HepG2 (cell line): ENCODE data around the gene SETD1B. TPM values are rescaled to one million over a fixed set of nuclear protein-coding genes. Genes with fewer than 3 reads are reported as not detected.
A peak's percentile ranks its signal among the peaks of the same experiment; 100 is the strongest.

Experiments used
- AGO1 ChIP-seq: fragments of 200-400 bp; formaldehyde crosslinking; IDR thresholded peaks from 2 replicates; pipeline ENCODE4 v1.6.1; 2017; ENCODE audit warnings: mild to moderate bottlenecking, low read depth, low read length, moderate library complexity; ENCODE audit not compliant: poor library complexity, severe bottlenecking
- BRCA1 ChIP-seq: sonication (generic); formaldehyde crosslinking; IDR thresholded peaks from 2 replicates; pipeline ENCODE4 v1.4.0; 2020; ENCODE audit warnings: missing genetic modification reagents
- KDM5B ChIP-seq: sonication (generic); formaldehyde crosslinking; IDR thresholded peaks from 2 replicates; pipeline ENCODE4 v1.4.0; 2020; ENCODE audit warnings: missing genetic modification reagents, mild to moderate bottlenecking, borderline replicate concordance
- KLF16 ChIP-seq, 2 experiments: sonication (generic) in 1 of 2; formaldehyde crosslinking in 1 of 2; IDR thresholded peaks; 2 replicates each; pipeline versions ENCODE4 v1.6.1 to v1.8.0; 2016 to 2023; ENCODE audit warnings: missing genetic modification reagents in 2 of 2, missing compliant biosample characterization in 1 of 2
- MAX ChIP-seq: IDR thresholded peaks from 2 replicates; pipeline ENCODE4 v1.6.1; 2012; ENCODE audit warnings: inconsistent platforms
- NCOA5 ChIP-seq: sonication (generic); formaldehyde crosslinking; IDR thresholded peaks from 2 replicates; pipeline ENCODE4 v1.4.0; 2020; ENCODE audit warnings: missing genetic modification reagents
- NFE2 ChIP-seq: sonication (generic); formaldehyde crosslinking; IDR thresholded peaks from 2 replicates; pipeline ENCODE4 v1.4.0; 2020; ENCODE audit warnings: missing genetic modification reagents
- NR1H2 ChIP-seq: sonication (generic); formaldehyde crosslinking; IDR thresholded peaks from 2 replicates; pipeline ENCODE4 v1.8.1; 2022; ENCODE audit warnings: low read depth, missing genetic modification reagents, borderline replicate concordance
- TGIF2 ChIP-seq: IDR thresholded peaks from 2 replicates; pipeline ENCODE4 v1.6.1; 2016; ENCODE audit warnings: control low read depth, missing compliant biosample characterization
- ZBTB44 ChIP-seq: sonication (generic); formaldehyde crosslinking; IDR thresholded peaks from 2 replicates; pipeline ENCODE4 v1.4.0; 2020; ENCODE audit warnings: missing genetic modification reagents
- ZNF224 ChIP-seq: sonication (generic); formaldehyde crosslinking; IDR thresholded peaks from 2 replicates; pipeline ENCODE4 v1.5.0; 2020; ENCODE audit warnings: mild to moderate bottlenecking, missing genetic modification reagents
- ZNF318 ChIP-seq: sonication (generic); formaldehyde crosslinking; IDR thresholded peaks from 2 replicates; pipeline ENCODE4 v1.4.0; 2020; ENCODE audit warnings: mild to moderate bottlenecking, missing genetic modification reagents
- polyA plus RNA-seq, 8 experiments: library from polyadenylated mRNA; depleted of rRNA in 3 of 8; stranded (reverse) in 7 of 8; unstranded in 1 of 8; fragments of >200 nt; fragmentation: Illumina TruSeq in 4 of 8; extraction: Trizol in 4 of 8; gene quantifications; 2 replicates each; pipeline versions ENCODE4 v1.2.1 to v1.2.3, GENCODE V29; 2011 to 2016; ENCODE audit warnings: low read depth in 4 of 8, missing spikeins in 1 of 8, mixed read lengths in 1 of 8; ENCODE audit not compliant: insufficient read depth in 1 of 8
- total RNA-seq, 5 experiments: library from RNA; depleted of rRNA; stranded (reverse); fragments of >200 nt; fragmentation: Illumina TruSeq; extraction: Trizol; gene quantifications; 2 replicates each; pipeline ENCODE4 v1.2.3, GENCODE V29; 2016; ENCODE audit warnings: low read depth in 1 of 5
- TF ChIP-seq, protein P1 (sequence below): sonication (generic); formaldehyde crosslinking; IDR thresholded peaks from 2 replicates; pipeline ENCODE4 v1.5.0; 2020; ENCODE audit warnings: mild to moderate bottlenecking, missing genetic modification reagents, borderline replicate concordance

SETD1B gene
- total and polyA plus RNA-seq, 2 of the 13 experiments (the other 11 are each of a cell fraction or from before 2014, with no cell fraction given) = 1.1 to 1.4 TPM

DNA sequence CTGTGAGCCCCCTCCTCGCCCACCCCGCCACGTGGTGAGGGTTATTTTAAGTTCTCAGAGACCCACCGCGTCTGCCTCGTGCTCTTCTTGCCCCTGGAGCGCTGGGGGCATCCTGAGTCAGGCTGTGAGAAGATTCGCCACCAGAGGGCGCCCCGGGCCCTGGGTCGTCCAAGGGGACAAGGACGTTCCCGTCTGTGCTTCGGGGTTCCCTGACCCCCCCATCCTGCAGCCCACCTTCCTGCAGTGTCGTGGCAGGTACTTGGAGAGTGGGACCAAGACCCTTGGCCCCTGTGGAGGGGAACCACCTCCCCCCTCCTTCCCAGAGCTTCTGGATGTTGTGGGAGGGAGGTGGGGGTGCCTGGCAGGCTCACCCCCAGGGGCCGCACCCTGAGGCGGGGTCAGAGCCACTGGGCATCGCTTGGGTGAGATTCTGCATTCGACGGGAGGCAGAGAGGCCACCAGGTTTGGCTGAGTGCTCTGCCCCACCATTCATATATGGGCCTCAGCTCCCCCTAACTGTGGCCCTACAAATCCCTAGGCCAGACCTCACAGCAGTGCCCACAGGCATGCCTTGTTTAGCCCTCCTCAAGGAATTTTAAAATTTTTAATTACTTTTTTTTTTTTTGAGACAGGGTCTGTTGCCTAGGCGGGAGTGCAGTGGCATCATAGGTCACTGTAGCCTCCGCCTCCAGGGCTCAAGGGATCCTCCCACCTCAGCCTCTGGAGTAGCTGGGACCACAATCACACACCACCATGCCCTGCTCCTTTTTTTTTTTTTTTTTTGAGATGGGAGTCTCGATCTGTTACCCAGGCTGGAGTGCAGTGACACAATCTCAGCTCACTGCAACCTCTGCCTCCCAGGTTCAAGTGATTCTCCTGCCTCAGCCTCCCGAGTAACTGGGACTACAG lies 27.4 kb upstream of the SETD1B start (continued):
- no peak for TF ChIP-seq NFE2
- no peak for TF ChIP-seq ZBTB44 (CRISPR knock-in tag)
- TF ChIP-seq MAX = peak; percentile 45; the same call in 1 of the 2 replicates
- TF ChIP-seq NCOA5 = no peak
- TF ChIP-seq, protein P1, sequence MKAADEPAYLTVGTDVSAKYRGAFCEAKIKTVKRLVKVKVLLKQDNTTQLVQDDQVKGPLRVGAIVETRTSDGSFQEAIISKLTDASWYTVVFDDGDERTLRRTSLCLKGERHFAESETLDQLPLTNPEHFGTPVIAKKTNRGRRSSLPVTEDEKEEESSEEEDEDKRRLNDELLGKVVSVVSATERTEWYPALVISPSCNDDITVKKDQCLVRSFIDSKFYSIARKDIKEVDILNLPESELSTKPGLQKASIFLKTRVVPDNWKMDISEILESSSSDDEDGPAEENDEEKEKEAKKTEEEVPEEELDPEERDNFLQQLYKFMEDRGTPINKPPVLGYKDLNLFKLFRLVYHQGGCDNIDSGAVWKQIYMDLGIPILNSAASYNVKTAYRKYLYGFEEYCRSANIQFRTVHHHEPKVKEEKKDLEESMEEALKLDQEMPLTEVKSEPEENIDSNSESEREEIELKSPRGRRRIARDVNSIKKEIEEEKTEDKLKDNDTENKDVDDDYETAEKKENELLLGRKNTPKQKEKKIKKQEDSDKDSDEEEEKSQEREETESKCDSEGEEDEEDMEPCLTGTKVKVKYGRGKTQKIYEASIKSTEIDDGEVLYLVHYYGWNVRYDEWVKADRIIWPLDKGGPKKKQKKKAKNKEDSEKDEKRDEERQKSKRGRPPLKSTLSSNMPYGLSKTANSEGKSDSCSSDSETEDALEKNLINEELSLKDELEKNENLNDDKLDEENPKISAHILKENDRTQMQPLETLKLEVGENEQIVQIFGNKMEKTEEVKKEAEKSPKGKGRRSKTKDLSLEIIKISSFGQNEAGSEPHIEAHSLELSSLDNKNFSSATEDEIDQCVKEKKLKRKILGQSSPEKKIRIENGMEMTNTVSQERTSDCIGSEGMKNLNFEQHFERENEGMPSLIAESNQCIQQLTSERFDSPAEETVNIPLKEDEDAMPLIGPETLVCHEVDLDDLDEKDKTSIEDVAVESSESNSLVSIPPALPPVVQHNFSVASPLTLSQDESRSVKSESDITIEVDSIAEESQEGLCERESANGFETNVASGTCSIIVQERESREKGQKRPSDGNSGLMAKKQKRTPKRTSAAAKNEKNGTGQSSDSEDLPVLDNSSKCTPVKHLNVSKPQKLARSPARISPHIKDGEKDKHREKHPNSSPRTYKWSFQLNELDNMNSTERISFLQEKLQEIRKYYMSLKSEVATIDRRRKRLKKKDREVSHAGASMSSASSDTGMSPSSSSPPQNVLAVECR (CRISPR knock-in tag) = no peak
- TF ChIP-seq TGIF2 (CRISPR knock-in tag) = no peak
- TF ChIP-seq ZNF224 (CRISPR knock-in tag) = no peak
- TF ChIP-seq BRCA1 (CRISPR knock-in tag) = no peak
- no peak for TF ChIP-seq ZNF318 (CRISPR knock-in tag)
- no peak for TF ChIP-seq KDM5B
- no peak for TF ChIP-seq NR1H2 (CRISPR knock-in tag)
- TF ChIP-seq KLF16 (CRISPR knock-in tag; IDR thresholded peaks at IDR 0.05) = no peak
- TF ChIP-seq AGO1 = peak; percentile 96
